ENCODE data around the gene INTS3.

Gene INTS3

GRCh38 chr1:153727463-153728304 is at the start of gene INTS3:
INTS3 (plus strand) TSS chr1:153728050; CDS start chr1:153728635, 585 bp downstream.
- DNase-seq (ENCODE audit: low read depth): peak; percentile 100
- in situ Hi-C loops (cut with HindIII; ENCODE audit: low sequenced_read_pairs): no loop called here

GRCh38 chr1:153678519-153679336 is 49.1 kb upstream of the INTS3 start, which contains the start of gene NPR1:
NPR1 (plus strand) TSS chr1:153678688; CDS start chr1:153679109, 421 bp downstream.
- in situ Hi-C loops (cut with HindIII; ENCODE audit: low sequenced_read_pairs): no loop called here
- no peak for TF ChIP-seq CTCF (IDR thresholded peaks at IDR 0.05; ENCODE audit: low read depth, low read length, missing control alignments)
- no peak for DNase-seq (ENCODE audit: low read depth)
- peak within 1 kb of the TSS; percentile 30 for H3K4me3 ChIP-seq (ENCODE audit: low read depth, low read length)

More at GRCh38 chr1:153727463-153728304, at the start of gene INTS3:
- TF ChIP-seq CTCF (IDR thresholded peaks at IDR 0.05; ENCODE audit: low read depth, low read length, missing control alignments): no peak
- peak within 1 kb of the TSS; percentile 95 for H3K4me3 ChIP-seq (ENCODE audit: low read depth, low read length)

GRCh38 chr1:153679337-153680119 is 48.3 kb upstream of the INTS3 start:
- peak; percentile 20 for TF ChIP-seq CTCF (IDR thresholded peaks at IDR 0.05; ENCODE audit: low read depth, low read length, missing control alignments)
- in situ Hi-C loops (cut with HindIII; ENCODE audit: low sequenced_read_pairs): no loop called here
- H3K4me3 ChIP-seq (ENCODE audit: low read depth, low read length): peak overlapping the region; percentile 30
- DNase-seq (ENCODE audit: low read depth): no peak

- no peak for DNase-seq (ENCODE audit: low read depth)
- in situ Hi-C loops (cut with HindIII; ENCODE audit: low sequenced_read_pairs): no loop called here
- no peak for TF ChIP-seq CTCF (IDR thresholded peaks at IDR 0.05; ENCODE audit: low read depth, low read length, missing control alignments)
- no peak overlapping the region for H3K4me3 ChIP-seq (ENCODE audit: low read depth, low read length)
Measured at GRCh38 chr1:153680120-153680403, 47.8 kb upstream of the INTS3 start.

- no peak for DNase-seq (ENCODE audit: low read depth)
- in situ Hi-C loops (cut with HindIII; ENCODE audit: low sequenced_read_pairs): no loop called here
- TF ChIP-seq CTCF (IDR thresholded peaks at IDR 0.05; ENCODE audit: low read depth, low read length, missing control alignments): no peak
Measured at GRCh38 chr1:153682730-153683129, 45.1 kb upstream of the INTS3 start.

GRCh38 chr1:153683854-153684253 is 44.0 kb upstream of the INTS3 start:
- in situ Hi-C loops (cut with HindIII; ENCODE audit: low sequenced_read_pairs): no loop called here
- DNase-seq (ENCODE audit: low read depth): no peak
- TF ChIP-seq CTCF (IDR thresholded peaks at IDR 0.05; ENCODE audit: low read depth, low read length, missing control alignments): no peak
- no peak overlapping the region for H3K4me3 ChIP-seq (ENCODE audit: low read depth, low read length)

More at GRCh38 chr1:153682730-153683129, 45.1 kb upstream of the INTS3 start:
- H3K4me3 ChIP-seq (ENCODE audit: low read depth, low read length): no peak overlapping the region
